GM12872 (cell line): ENCODE results near the gene ATOH8.

Experiments
- CTCF ChIP-seq: IDR thresholded peaks from 3 replicates; pipeline ENCODE4 v1.5.1; 2011; ENCODE audit warnings: low read depth, mild to moderate bottlenecking, low read length, moderate library complexity; ENCODE audit not compliant: insufficient read depth

ATOH8 gene

GRCh38 chr2:85753525-85754312 lies at the start of gene ATOH8:
Gene ATOH8 (plus strand): TSS chr2:85753991. CDS start chr2:85754190, 199 bp downstream.
- no peak for TF ChIP-seq CTCF

GRCh38 chr2:85704038-85704437 lies 49.8 kb upstream of the ATOH8 start:
- TF ChIP-seq CTCF = no peak

- TF ChIP-seq CTCF = no peak
These were observed 48.8 kb upstream of the ATOH8 start for GRCh38 chr2:85704800-85705679.

- no peak for TF ChIP-seq CTCF
These were observed 48.1 kb upstream of the ATOH8 start for GRCh38 chr2:85705680-85706039.

- TF ChIP-seq CTCF = no peak
These were observed 47.7 kb upstream of the ATOH8 start for GRCh38 chr2:85706063-85706462.

GRCh38 chr2:85706599-85707296 lies 47.0 kb upstream of the ATOH8 start:
- TF ChIP-seq CTCF = no peak

- peak; percentile 84 for TF ChIP-seq CTCF
These were observed 46.5 kb upstream of the ATOH8 start for GRCh38 chr2:85707304-85707703.
